MM.1S (cell line): Measurements from ENCODE around the gene PDS5B.

ENCODE experiments used
- DNase-seq: peaks from one replicate; pipeline ENCODE4 v3.0.0-alpha.2; 2015
- H2AFZ ChIP-seq: fragments of 300-600 bp; sonication (generic); 2 replicates; pipeline ENCODE4 v1.6.0; 2016; ENCODE audit warnings: antibody characterized with exemption, low read length
- H3F3A ChIP-seq: fragments of 300-600 bp; sonication (generic); 2 replicates; pipeline ENCODE4 v1.6.1; 2016; ENCODE audit warnings: mild to moderate bottlenecking, antibody characterized with exemption, low read length, moderate library complexity, mixed read lengths; ENCODE audit not compliant: insufficient read depth
- H3K27ac ChIP-seq: fragments of 300-600 bp; sonication (generic); 2 replicates; pipeline ENCODE4 v1.5.1; 2016; ENCODE audit warnings: mild to moderate bottlenecking, low read length
- H3K27me3 ChIP-seq: fragments of 300-600 bp; sonication (generic); replicated peaks from 2 replicates; pipeline ENCODE4 v1.6.0; 2016; ENCODE audit warnings: low read length; ENCODE audit not compliant: insufficient read depth
- H3K36me3 ChIP-seq: fragments of 300-600 bp; sonication (generic); replicated peaks from 2 replicates; pipeline ENCODE4 v1.6.1; 2016; ENCODE audit warnings: mild to moderate bottlenecking, low read length, mixed read lengths; ENCODE audit not compliant: insufficient read depth
- H3K4me1 ChIP-seq: fragments of 300-600 bp; sonication (generic); 2 replicates; pipeline ENCODE4 v1.6.1; 2016; ENCODE audit warnings: low read length, mixed read lengths
- H3K4me2 ChIP-seq: fragments of 300-600 bp; sonication (generic); 2 replicates; pipeline ENCODE4 v1.6.0; 2016; ENCODE audit warnings: low read depth, low read length
- H3K4me3 ChIP-seq: fragments of 300-600 bp; sonication (generic); 2 replicates; pipeline ENCODE4 v1.5.1; 2016; ENCODE audit warnings: low read length, mixed read lengths
- H3K79me2 ChIP-seq: fragments of 300-600 bp; sonication (generic); 2 replicates; pipeline ENCODE4 v1.6.1; 2016; ENCODE audit warnings: mixed run types, low read length, mixed read lengths
- H3K9ac ChIP-seq: fragments of 300-600 bp; sonication (generic); 2 replicates; pipeline ENCODE4 v1.6.1; 2016; ENCODE audit warnings: low read length, mixed read lengths
- H3K9me2 ChIP-seq: fragments of 300-600 bp; sonication (generic); replicated peaks from 2 replicates; pipeline ENCODE4 v1.6.1; 2016; ENCODE audit warnings: mild to moderate bottlenecking, low read length, mixed read lengths; ENCODE audit not compliant: insufficient read depth
- H3K9me3 ChIP-seq: fragments of 300-600 bp; sonication (generic); replicated peaks from 2 replicates; pipeline ENCODE4 v1.6.1; 2016; ENCODE audit warnings: mild to moderate bottlenecking, low read length, mixed read lengths; ENCODE audit not compliant: insufficient read depth
- H4K20me1 ChIP-seq: fragments of 300-600 bp; sonication (generic); 2 replicates; pipeline ENCODE4 v1.6.1; 2016; ENCODE audit warnings: mild to moderate bottlenecking, low read length, moderate library complexity, mixed read lengths; ENCODE audit not compliant: insufficient read depth
- EZH2 ChIP-seq: fragments of 300-600 bp; sonication (generic); optimal IDR thresholded peaks from 2 replicates; pipeline ENCODE3; 2017; ENCODE audit warnings: low read depth, mild to moderate bottlenecking, antibody characterized with exemption, low read length, mixed read lengths
- EZH2phosphoT487 ChIP-seq: fragments of 300-600 bp; sonication (generic); IDR thresholded peaks from 2 replicates; pipeline ENCODE4 v1.6.1; 2018; ENCODE audit warnings: antibody characterized with exemption, low read length
- TF ChIP-seq, protein P1 (sequence below): fragments of 300-600 bp; sonication (generic); IDR thresholded peaks from 2 replicates; pipeline ENCODE4 v1.5.1; 2016; ENCODE audit warnings: antibody characterized with exemption, low read length, mixed read lengths

PDS5B gene

DNA sequence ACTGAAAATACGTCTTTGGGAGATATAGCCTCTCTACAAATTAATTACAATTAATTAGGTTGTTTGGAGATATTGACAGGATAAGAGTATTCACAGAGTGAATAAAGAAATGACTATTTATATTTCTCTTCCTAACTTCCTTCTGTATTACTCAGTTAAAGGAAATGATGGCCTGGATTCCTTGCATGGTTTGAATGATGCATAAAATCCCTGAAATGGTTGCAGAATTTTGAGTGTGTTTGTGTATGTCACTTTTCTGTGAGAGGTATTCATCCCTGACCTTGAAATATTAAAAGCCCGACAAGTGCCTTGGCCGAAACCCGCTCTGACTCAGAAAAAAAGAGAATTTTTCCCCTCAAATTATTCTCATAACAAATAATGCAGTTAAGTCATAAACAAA lies 90.0 kb downstream of the PDS5B start:
- no peak overlapping the region for H3K4me3 ChIP-seq
- H2AFZ ChIP-seq, result no peak overlapping the region
- H3K27me3 ChIP-seq, result no peaks in the 10 kb centered on the region
- H4K20me1 ChIP-seq, result no peaks in the 10 kb centered on the region
- no peaks in the 10 kb centered on the region for H3K79me2 ChIP-seq
- no peak overlapping the region for H3K27ac ChIP-seq
- no peaks in the 10 kb centered on the region for H3K36me3 ChIP-seq
- no peaks in the 10 kb centered on the region for H3K9me3 ChIP-seq
- no peak overlapping the region for H3K4me2 ChIP-seq
- no peak for DNase-seq
- TF ChIP-seq EZH2phosphoT487 (no peak), EZH2 (no peak)
- TF ChIP-seq, protein P1, sequence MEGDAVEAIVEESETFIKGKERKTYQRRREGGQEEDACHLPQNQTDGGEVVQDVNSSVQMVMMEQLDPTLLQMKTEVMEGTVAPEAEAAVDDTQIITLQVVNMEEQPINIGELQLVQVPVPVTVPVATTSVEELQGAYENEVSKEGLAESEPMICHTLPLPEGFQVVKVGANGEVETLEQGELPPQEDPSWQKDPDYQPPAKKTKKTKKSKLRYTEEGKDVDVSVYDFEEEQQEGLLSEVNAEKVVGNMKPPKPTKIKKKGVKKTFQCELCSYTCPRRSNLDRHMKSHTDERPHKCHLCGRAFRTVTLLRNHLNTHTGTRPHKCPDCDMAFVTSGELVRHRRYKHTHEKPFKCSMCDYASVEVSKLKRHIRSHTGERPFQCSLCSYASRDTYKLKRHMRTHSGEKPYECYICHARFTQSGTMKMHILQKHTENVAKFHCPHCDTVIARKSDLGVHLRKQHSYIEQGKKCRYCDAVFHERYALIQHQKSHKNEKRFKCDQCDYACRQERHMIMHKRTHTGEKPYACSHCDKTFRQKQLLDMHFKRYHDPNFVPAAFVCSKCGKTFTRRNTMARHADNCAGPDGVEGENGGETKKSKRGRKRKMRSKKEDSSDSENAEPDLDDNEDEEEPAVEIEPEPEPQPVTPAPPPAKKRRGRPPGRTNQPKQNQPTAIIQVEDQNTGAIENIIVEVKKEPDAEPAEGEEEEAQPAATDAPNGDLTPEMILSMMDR, result no peak
- no peaks in the 10 kb centered on the region for H3K4me1 ChIP-seq
- no peaks in the 10 kb centered on the region for H3K9me2 ChIP-seq
- no peak overlapping the region for H3K9ac ChIP-seq
- no peaks in the 10 kb centered on the region for H3F3A ChIP-seq

DNA sequence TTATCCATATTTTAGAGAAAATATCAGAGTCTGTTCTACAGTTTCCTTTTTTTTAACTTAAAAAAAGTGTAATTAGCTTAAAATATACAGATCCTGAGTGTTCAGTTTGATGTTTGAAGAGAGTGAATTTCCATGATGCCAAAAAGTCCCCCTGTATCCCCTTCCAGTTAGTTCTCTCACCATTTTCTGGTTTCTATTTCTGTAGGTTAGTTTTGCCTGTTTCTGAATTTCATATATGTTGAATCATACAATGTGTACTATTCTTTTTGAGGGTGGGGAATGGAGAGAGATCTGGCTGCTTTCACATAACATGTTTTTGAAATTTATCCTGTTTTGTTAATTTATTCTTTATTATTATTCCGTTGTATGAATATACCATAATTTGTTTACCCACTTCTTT lies 95.9 kb downstream of the PDS5B start:
- Histone ChIP-seq H3K9me2 (no peaks in the 10 kb centered on the region), H2AFZ (no peak overlapping the region), H4K20me1 (no peaks in the 10 kb centered on the region), H3K4me1 (no peaks in the 10 kb centered on the region), H3F3A (no peaks in the 10 kb centered on the region), H3K27me3 (no peaks in the 10 kb centered on the region), H3K9ac (no peak overlapping the region), H3K4me3 (no peak overlapping the region), H3K9me3 (no peaks in the 10 kb centered on the region), H3K4me2 (no peak overlapping the region), H3K27ac (no peak overlapping the region), H3K36me3 (no peaks in the 10 kb centered on the region), H3K79me2 (no peaks in the 10 kb centered on the region)
- TF ChIP-seq, protein P1, result no peak
- TF ChIP-seq EZH2, result no peak
- no peak for TF ChIP-seq EZH2phosphoT487
- DNase-seq, result no peak

DNA sequence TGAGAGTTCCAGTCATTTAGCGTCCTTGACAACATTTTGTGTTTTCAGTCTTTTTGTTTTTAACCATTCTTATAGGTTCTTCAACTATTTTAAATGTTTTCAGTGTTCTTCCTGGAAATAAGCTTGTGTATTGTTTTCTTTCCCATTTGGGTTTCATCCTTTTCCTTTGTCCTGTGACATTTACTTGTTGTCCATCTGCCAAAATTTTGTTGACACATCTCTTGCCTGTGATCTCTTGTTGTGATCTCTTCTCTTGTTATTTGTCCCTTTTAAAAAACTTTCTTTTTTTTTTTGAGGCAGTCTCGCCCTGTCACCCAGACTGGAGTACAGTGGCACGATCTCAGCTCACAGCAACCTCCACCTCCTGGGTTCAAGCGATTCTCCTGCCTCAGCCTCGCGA lies 96.5 kb downstream of the PDS5B start:
- DNase-seq, result no peak
- no peaks in the 10 kb centered on the region for H3K27me3 ChIP-seq
- H3K9me2 ChIP-seq, result no peaks in the 10 kb centered on the region
- TF ChIP-seq EZH2phosphoT487, result no peak
- TF ChIP-seq, protein P1, result no peak
- no peak for TF ChIP-seq EZH2
- no peaks in the 10 kb centered on the region for H4K20me1 ChIP-seq
- H3K9me3 ChIP-seq, result no peaks in the 10 kb centered on the region
- H3K9ac ChIP-seq, result no peak overlapping the region
- no peak overlapping the region for H2AFZ ChIP-seq
- H3K36me3 ChIP-seq, result no peaks in the 10 kb centered on the region
- H3F3A ChIP-seq, result no peaks in the 10 kb centered on the region
- no peaks in the 10 kb centered on the region for H3K4me1 ChIP-seq
- H3K4me3 ChIP-seq, result no peak overlapping the region
- H3K27ac ChIP-seq, result no peak overlapping the region
- no peak overlapping the region for H3K4me2 ChIP-seq
- no peaks in the 10 kb centered on the region for H3K79me2 ChIP-seq

DNA sequence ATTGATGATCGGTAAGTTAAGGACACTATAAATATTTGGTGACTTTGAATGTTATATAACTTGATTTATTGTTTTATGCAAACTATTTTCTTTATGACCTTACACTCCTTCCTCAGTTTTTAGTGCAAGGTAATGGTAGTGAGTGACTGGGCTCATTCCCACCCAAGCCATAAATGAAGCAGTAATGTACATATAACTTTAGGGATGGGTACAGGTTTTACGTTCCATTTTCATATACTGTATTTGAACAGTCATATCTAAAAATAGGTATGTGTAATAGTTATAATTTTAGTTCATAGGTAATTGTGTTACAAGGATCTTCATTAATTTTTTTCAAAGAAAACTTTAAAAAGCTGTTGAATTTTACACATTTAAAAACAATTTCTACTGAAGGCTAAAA lies 101.0 kb downstream of the PDS5B start:
- H4K20me1 ChIP-seq, result no peaks in the 10 kb centered on the region
- no peaks in the 10 kb centered on the region for H3K9me2 ChIP-seq
- H3K36me3 ChIP-seq, result no peaks in the 10 kb centered on the region

More for the DNA sequence above, 101.0 kb downstream of the PDS5B start:
- no peak overlapping the region for H2AFZ ChIP-seq
- H3K9ac ChIP-seq, result no peak overlapping the region
- no peak overlapping the region for H3K27ac ChIP-seq
- no peak overlapping the region for H3K4me2 ChIP-seq
- no peaks in the 10 kb centered on the region for H3K79me2 ChIP-seq
- DNase-seq, result no peak
- H3K4me1 ChIP-seq, result no peaks in the 10 kb centered on the region
- H3F3A ChIP-seq, result no peaks in the 10 kb centered on the region
- no peaks in the 10 kb centered on the region for H3K27me3 ChIP-seq
- no peaks in the 10 kb centered on the region for H3K9me3 ChIP-seq
- TF ChIP-seq, protein P1, result no peak
- no peak for TF ChIP-seq EZH2
- TF ChIP-seq EZH2phosphoT487, result no peak
- H3K4me3 ChIP-seq, result no peak overlapping the region
